Measurements from ENCODE around the gene INVS. TPM values are rescaled to one million over a fixed set of nuclear protein-coding genes. Genes with fewer than 3 reads are reported as not detected.
A peak's percentile ranks its signal among the peaks of the same experiment; 100 is the strongest.
"Not testable (repeated sequence)": the region's sequence is repeated elsewhere in the genome, so short reads cannot be mapped to it uniquely, and the experiment has no call there.

The INVS gene
- total RNA-seq, 1 donor from 2014 or later: 29.1 TPM

- no peak for DNase-seq
Observed at GRCh38 chr9:100083448-100084127, 15.5 kb upstream of the INVS start.

DNA sequence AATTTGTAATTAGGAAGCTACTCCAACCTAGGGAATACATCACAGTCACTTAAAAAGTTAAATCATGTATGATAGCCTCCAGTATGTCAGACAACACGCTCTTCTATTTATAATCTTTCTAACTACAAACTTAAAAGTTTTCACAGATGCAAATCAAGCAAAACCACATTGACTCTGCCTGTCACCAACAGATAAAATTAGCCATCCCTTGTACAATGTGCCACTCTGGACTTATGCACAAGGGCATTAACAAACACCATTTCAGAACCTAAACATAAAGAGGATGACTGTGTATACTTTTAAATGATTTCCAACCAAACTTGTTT lies 15.0 kb upstream of the INVS start:
- no peak for DNase-seq

DNA sequence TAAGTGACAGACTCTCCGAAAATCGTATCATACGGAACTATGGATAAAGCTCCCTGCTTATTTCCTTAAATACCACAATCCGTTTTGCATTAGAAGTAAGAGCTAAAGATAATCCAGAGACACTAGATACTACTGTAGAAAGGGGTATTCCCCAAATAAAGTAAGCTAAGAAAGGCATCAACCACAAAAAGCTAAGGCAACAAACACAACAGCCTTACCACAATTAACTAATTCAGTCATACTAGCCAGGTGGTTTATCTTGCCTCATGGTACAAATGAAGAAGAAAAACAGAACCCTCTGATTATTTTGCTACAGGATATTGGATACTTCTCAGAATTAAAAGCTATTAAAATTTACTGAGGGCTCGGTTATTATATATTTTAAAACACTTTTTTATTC lies 14.3 kb upstream of the INVS start:
- no peak for DNase-seq

- DNase-seq: no peak
Observed at GRCh38 chr9:100086097-100086635, 12.9 kb upstream of the INVS start.

GRCh38 chr9:100087218-100087617 lies 11.8 kb upstream of the INVS start:
- no peak for DNase-seq

DNA sequence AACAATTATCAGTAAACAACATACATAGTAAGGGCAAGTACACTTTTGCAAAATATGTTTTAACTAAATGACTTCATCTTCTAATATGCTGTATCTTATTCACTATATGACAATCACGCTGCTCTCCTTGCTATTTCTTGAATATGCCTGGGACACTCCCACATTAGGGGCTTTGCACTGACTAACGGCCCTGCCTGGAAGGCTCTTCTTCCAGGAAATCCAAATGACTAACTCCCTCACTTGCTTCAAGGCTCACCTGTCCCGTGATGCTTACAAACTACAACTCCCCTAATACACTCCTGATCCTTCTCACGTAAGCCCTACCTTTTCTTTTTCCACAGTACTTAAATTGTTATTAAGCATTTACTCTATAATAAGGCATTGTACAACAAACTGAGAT lies 10.8 kb upstream of the INVS start:
- no peak for DNase-seq

DNA sequence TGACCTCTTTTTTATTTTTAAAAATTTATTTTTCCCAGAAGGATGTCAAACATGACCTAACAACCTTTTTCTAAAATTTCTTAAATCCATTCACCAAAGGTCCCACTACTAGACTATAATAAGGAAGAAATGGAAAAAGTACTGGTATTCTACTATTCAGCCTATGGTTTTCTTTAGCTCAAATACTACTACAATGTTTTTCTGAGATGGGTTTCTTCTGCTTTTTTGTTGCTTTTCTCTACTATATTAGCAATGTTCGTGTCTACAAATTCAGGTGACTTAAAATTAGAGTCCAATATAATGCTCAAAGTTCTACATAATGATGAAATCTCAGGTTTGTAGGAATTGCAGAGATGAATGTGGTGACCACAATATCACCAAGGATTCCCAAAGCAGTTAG lies 8.2 kb upstream of the INVS start:
- no peak for DNase-seq

DNA sequence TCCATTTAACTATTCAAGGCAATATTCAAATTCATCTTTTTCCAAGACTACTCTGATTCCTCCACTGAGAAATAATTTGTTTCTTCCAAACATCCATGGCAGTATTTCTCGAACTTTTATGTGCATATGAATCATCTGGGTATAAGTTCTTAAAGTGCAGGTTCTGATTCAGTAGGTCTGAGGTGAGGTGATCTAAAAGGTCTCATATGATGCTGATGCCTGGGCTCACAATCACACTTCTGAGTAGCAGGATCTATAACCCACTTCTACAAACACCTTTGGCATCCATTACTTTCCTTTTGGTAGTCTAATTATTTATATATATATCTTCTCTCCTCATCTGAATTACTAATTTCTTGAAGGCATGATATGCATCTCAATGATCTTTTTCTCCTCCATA lies 7.4 kb upstream of the INVS start:
- DNase-seq: no peak

DNA sequence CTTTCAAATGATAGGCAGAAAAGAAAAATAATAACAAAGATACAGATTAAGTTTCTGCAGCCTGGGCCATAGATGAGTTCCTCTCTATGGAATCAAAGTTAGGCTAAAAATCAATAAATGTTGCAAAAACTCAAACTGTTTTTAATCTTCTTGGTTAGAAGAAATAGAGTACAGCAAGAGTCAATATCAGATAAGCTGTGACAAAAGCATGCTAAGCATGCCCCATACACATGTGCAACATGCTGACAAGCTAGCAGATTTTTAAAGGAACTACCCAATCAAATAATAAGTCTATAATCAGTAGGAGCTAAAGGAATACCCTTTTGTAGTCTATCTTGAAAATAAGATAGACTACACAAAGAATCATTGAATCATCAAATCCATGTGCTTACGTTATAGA lies 7.0 kb upstream of the INVS start:
- no peak for DNase-seq

DNA sequence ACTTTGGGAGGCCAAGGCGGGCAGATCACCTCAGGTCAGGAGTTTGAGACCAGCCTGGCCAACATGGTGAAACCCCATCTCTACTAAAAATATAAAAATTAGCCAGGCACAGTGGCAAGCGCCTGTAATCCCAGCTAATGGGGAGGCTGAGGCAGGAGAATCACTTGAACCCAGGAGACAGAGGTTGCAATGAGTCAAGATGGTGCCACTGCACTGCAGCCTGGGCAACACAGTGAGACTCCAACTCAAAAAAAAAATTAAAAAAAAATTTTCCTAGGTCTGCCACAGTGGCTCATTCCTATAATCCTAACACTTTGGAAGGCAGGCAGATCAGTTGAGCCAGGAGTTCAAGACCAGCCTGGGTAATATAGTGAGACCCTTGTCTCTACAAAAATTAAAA lies 4.6 kb upstream of the INVS start:
- DNase-seq: not testable (repeated sequence)

DNA sequence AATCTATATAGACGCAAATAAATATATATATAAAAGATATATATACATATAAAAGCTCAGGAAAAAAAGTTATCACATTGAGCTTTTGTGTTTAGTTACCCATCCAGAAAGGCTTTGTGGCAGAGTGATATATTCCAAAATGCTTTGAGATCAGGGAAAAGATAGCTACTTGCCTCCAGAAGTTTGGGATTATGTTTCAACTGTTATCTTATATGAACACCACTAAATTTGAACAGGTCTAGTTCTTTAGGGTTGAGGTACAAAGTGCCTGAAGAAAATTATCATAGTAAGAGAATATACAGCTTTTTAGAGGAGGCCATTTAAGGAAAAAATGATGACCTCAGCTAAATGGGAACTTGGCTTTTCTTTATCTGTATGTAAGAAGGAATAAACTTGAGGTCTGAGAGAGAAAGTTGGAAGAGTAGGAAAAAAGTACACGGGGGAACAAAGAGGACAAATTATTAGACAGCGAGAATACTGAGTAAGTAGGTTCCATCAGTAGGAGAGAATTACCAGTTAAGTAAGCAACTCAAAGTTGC lies 2.6 kb upstream of the INVS start:
- no peak for DNase-seq

DNA sequence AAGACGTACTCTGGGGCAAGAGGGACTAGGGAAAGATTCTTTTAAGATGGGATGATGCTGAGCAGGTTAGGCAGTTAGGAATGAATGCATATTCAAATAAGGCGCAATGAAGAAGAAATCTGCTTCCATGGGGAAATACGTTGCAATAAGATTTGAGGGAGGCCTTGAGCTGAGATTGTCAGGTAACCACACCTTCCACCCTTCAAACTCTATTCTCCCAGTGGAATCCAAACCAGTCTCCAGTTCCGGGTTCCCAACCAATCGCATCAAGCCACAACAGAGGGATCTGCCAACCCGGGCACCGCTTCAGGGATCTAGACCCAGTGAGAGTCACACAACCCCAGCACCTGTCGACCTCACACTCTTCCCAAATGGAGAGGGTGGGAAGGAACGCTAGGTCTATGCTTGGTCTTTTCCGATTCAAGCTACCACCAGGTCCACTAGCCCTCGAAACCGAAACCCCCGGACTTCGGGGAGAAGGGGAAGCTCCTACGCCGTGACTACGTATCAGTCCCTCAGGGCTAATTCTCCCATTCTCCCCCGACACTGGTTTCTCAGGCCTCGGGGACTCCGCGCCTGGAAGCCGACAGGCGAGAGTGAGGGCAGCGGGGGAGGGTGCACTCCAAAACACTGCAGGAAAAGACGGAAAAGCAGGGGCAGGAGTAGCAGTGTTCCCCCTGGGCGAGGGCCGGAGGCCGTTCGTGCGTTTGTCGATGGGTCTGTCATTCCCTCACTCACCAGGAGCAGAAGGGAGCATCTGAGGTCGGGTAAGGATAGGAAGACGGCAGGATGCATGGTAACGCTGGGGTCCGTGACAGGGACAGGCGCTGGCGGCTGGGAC lies 777 bp upstream of the INVS start:
- DNase-seq: no peak

- DNase-seq: no peak
Observed at GRCh38 chr9:100099722-100100042, 639 bp downstream of the INVS start.

GRCh38 chr9:100100146-100100667 lies 1.2 kb downstream of the INVS start:
- DNase-seq: no peak

- no peak for DNase-seq
Observed at GRCh38 chr9:100101608-100102007, 2.6 kb downstream of the INVS start.

- DNase-seq: no peak
Observed at GRCh38 chr9:100104314-100104713, 5.3 kb downstream of the INVS start.

- no peak for DNase-seq
Observed at GRCh38 chr9:100105861-100106260, 6.8 kb downstream of the INVS start.

GRCh38 chr9:100106616-100107015 lies 7.6 kb downstream of the INVS start:
- DNase-seq: no peak

DNA sequence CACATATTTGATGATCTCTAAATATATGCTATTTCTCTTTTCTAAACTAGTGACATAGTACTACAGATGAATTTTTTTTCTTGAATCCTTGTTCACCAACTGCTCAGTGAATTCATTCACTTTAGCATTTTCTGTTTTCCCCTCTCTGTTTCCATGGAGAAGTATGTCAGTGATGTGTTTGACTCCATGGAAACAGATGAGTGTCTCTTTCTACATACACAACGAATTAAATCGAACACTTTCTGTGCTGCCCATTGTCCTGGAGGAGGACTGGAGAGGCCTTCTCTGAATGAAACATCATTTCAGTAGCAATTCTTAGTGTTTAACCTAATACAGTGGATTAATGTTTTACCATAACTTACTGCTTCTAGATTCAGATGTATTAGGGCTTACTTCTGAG lies 9.5 kb downstream of the INVS start:
- no peak for DNase-seq

GRCh38 chr9:100111235-100111634 lies 12.2 kb downstream of the INVS start:
- DNase-seq: peak; percentile 50

GRCh38 chr9:100112677-100113336 lies 13.8 kb downstream of the INVS start:
- DNase-seq: no peak

- DNase-seq: no peak
Observed at GRCh38 chr9:100117316-100117715, 18.3 kb downstream of the INVS start.

DNA sequence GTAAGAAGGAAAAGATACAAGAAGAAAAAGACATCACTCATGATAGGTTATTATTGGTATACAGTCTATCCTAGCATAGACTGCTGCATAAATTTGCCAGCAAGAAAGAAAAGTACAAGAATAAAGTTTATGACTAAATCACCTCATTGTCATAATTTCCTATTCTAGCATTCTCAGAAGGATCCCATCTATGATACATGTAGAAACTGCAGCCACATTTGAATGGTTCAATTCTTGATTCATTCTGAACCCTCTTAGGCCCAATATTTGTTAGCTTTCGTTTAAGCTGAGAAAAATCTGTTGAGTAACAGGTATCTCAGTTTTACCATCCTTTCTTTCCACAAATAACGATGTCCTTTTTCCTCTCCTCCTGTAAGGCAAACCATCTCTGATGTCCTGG lies 21.2 kb downstream of the INVS start:
- DNase-seq: no peak
